AG04449 (cell line): ENCODE measurements around the gene PPIL6.
A peak's percentile ranks its signal among the peaks of the same experiment; 100 is the strongest.

Experiments
- CTCF ChIA-PET: fragments of 350-600 bp; formaldehyde crosslinking; extraction: SDS; loops from one replicate; lab custom pipeline; 2021; ENCODE audit warnings: antibody characterized with exemption; lab: Yijun Ruan, JAX
- POLR2A ChIA-PET: fragments of 400-600, 350-600 bp; formaldehyde crosslinking; extraction: SDS; loops from one replicate; lab custom pipeline; 2020; ENCODE audit warnings: antibody characterized with exemption, inconsistent platforms; lab: Yijun Ruan, JAX
- DNase-seq: peaks from one replicate; pipeline ENCODE4 v3.0.0-alpha.2; 2010; ENCODE audit warnings: low read depth, low spot score
- H3K4me3 ChIP-seq: 2 replicates; pipeline ENCODE4 v1.5.1; 2011; ENCODE audit warnings: low read depth, mild to moderate bottlenecking, control low read depth, low read length
- CTCF ChIP-seq: IDR thresholded peaks from one replicate; pipeline ENCODE4 v1.5.1; 2011; ENCODE audit warnings: mild to moderate bottlenecking, moderate library complexity, low read length, control low read depth, inconsistent platforms; ENCODE audit not compliant: insufficient read depth; ENCODE audit errors: missing control alignments

Gene PPIL6

GRCh38 chr6:109460161-109460829, 19.9 kb upstream of the PPIL6 start:
- POLR2A ChIA-PET: no interaction called here
- TF ChIP-seq CTCF: no peak
- CTCF ChIA-PET: interaction anchor here (0.5 to 1.4 kb wide), 2 partner anchors 19 to 20 kb away, joined by 3 to 4 read pairs; partner anchors contain the start of genes PPIL6 and SMPD2
- DNase-seq: no peak
- H3K4me3 ChIP-seq: no peak overlapping the region

GRCh38 chr6:109458774-109459531, 18.5 kb upstream of the PPIL6 start:
- POLR2A ChIA-PET: no interaction called here
- no peak overlapping the region for H3K4me3 ChIP-seq
- DNase-seq: no peak
- no peak for TF ChIP-seq CTCF
- CTCF ChIA-PET: interaction anchor here (1.4 kb wide), 1 partner anchor 19 kb away, joined by 4 read pairs; the partner anchor contains the start of genes PPIL6 and SMPD2

- CTCF ChIA-PET: interaction anchor here (2.0 kb wide), 1 partner anchor 269 kb away, joined by 7 read pairs; no protein-coding TSS in a partner anchor
- no peak for TF ChIP-seq CTCF
- POLR2A ChIA-PET: no interaction called here
- peak overlapping the region; percentile 8; the same call in 1 of the 2 replicates for H3K4me3 ChIP-seq
- no peak for DNase-seq
Observed at GRCh38 chr6:109457562-109457996, 17.2 kb upstream of the PPIL6 start.

- POLR2A ChIA-PET: interaction anchor here (1.3 to 1.6 kb wide), 2 partner anchors 15 to 16 kb away, joined by 3 read pairs; partner anchors contain the start of genes PPIL6 and SMPD2
- TF ChIP-seq CTCF: no peak
- no peak for DNase-seq
- CTCF ChIA-PET: interaction anchor here (0.7 to 7.9 kb wide), 3 partner anchors 9 to 269 kb away, joined by 3 to 65 read pairs (median 7); partner anchors contain the start of genes PPIL6 and SMPD2
- H3K4me3 ChIP-seq: peak overlapping the region; percentile 92
Observed at GRCh38 chr6:109456710-109457561, 16.5 kb upstream of the PPIL6 start.

- POLR2A ChIA-PET: interaction anchor here (1.2 to 1.6 kb wide), 3 partner anchors 12 to 15 kb away, joined by 3 read pairs; partner anchors contain the start of genes PPIL6 and SMPD2
Observed at GRCh38 chr6:109456111-109456583, 15.7 kb upstream of the PPIL6 start.

More at GRCh38 chr6:109456111-109456583, 15.7 kb upstream of the PPIL6 start:
- TF ChIP-seq CTCF: no peak
- H3K4me3 ChIP-seq: peak overlapping the region; percentile 92
- CTCF ChIA-PET: interaction anchor here (1.4 to 7.9 kb wide), 2 partner anchors 9 to 14 kb away, joined by 7 to 65 read pairs; partner anchors contain the start of genes PPIL6 and SMPD2
- no peak for DNase-seq
